Muscle layer of duodenum (tissue), 2 donors: ENCODE results near the gene TMEM151A.

Source experiments
- H3K27ac ChIP-seq: one replicate; pipeline ENCODE4 v1.7.0; 2013; ENCODE audit warnings: mild to moderate bottlenecking, low read length
- H3K27me3 ChIP-seq: one replicate; pipeline ENCODE4 v1.7.0; 2013; ENCODE audit warnings: low read depth, mild to moderate bottlenecking, control low read depth, low read length
- H3K36me3 ChIP-seq, 2 donors: one replicate each; pipeline ENCODE4 v1.7.0; 2013; ENCODE audit warnings: low read length in 2 of 2, control low read depth in 1 of 2, mild to moderate bottlenecking in 1 of 2; ENCODE audit not compliant: insufficient read depth in 2 of 2, control insufficient read depth in 1 of 2
- H3K4me1 ChIP-seq, 2 donors: one replicate each; pipeline ENCODE4 v1.7.0; 2013; ENCODE audit warnings: low read length in 2 of 2, mild to moderate bottlenecking in 2 of 2, control low read depth in 1 of 2, moderate library complexity in 1 of 2; ENCODE audit not compliant: insufficient read depth in 2 of 2, control insufficient read depth in 1 of 2
- H3K4me3 ChIP-seq, 2 donors: one replicate each; pipeline ENCODE4 v1.7.0; 2013; ENCODE audit warnings: low read length in 2 of 2, low read depth in 1 of 2, mild to moderate bottlenecking in 1 of 2
- H3K9me3 ChIP-seq, 2 donors: one replicate each; pipeline ENCODE4 v1.7.0; 2013; ENCODE audit warnings: low read length in 2 of 2, control low read depth in 1 of 2, mild to moderate bottlenecking in 1 of 2; ENCODE audit not compliant: control insufficient read depth in 1 of 2
- donor health status: healthy.

The TMEM151A gene

GRCh38 chr11:66337103-66337899 is 45.6 kb downstream of the TMEM151A start:
- H3K9me3 ChIP-seq: no peaks in the 10 kb centered on the region
- no peaks in the 10 kb centered on the region for H3K27me3 ChIP-seq
- H3K36me3 ChIP-seq: peaks cover 38 to 63% of the 10 kb centered on the region in 2 donors
- H3K4me1 ChIP-seq: peaks cover 6 to 21% of the 10 kb centered on the region in 2 donors
- H3K27ac ChIP-seq: peak overlapping the region; percentile 56
- H3K4me3 ChIP-seq: no peak overlapping the region

- Histone ChIP-seq H3K4me1 (peaks cover 6 to 28% of the 10 kb centered on the region in 2 donors), H3K27ac (no peak overlapping the region), H3K36me3 (peaks cover 33 to 55% of the 10 kb centered on the region in 2 donors)
Measured at GRCh38 chr11:66338276-66339161, 46.8 kb downstream of the TMEM151A start.

GRCh38 chr11:66339162-66339675 is 47.5 kb downstream of the TMEM151A start:
- Histone ChIP-seq H3K36me3 (peaks cover 33 to 51% of the 10 kb centered on the region in 2 donors), H3K9me3 (no peaks in the 10 kb centered on the region), H3K27ac (no peak overlapping the region), H3K27me3 (no peaks in the 10 kb centered on the region), H3K4me3 (no peak overlapping the region), H3K4me1 (peaks cover 13 to 35% of the 10 kb centered on the region in 2 donors)

More at GRCh38 chr11:66338276-66339161, 46.8 kb downstream of the TMEM151A start:
- H3K9me3 ChIP-seq: no peaks in the 10 kb centered on the region
- no peaks in the 10 kb centered on the region for H3K27me3 ChIP-seq
- H3K4me3 ChIP-seq: no peak overlapping the region

DNA sequence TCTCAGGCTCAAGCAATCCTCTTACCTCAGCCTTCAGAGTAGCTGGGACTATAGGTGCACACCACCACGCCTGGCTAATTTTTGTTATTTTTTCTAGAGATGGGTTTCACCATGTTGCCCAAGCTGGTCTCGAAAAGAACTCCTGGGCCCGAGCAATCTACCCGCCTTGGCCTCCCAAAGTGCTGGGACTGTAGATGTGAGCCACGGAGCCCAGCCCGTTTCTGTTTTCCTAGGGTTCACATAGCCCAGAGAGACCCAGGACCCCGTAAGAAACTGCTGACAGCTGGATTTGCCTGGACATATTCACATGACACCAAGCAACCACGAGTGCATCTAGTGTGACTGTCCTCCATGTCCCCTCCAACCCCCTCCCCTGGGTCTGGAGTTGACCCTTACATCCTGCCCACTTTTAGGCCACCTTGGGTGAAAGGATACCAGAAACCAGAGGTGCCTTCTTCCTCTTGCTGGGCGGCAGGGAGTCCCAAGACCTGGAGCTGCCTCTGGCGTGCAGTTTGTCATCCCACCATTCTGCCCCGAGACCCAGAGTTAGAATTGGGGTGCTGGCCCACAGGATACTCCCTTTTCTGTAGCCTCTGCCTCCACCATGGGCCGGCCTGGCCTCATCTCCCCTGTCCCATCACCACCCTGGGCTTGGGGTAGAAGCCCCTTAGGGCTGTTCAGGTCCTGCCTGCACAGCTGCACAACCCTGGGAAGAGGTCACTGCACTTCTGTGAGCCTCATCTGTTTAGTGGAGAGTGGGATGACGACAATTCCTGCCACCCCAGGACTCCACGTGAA is 48.2 kb downstream of the TMEM151A start:
- H3K36me3 ChIP-seq: peaks cover 33 to 51% of the 10 kb centered on the region in 2 donors

DNA sequence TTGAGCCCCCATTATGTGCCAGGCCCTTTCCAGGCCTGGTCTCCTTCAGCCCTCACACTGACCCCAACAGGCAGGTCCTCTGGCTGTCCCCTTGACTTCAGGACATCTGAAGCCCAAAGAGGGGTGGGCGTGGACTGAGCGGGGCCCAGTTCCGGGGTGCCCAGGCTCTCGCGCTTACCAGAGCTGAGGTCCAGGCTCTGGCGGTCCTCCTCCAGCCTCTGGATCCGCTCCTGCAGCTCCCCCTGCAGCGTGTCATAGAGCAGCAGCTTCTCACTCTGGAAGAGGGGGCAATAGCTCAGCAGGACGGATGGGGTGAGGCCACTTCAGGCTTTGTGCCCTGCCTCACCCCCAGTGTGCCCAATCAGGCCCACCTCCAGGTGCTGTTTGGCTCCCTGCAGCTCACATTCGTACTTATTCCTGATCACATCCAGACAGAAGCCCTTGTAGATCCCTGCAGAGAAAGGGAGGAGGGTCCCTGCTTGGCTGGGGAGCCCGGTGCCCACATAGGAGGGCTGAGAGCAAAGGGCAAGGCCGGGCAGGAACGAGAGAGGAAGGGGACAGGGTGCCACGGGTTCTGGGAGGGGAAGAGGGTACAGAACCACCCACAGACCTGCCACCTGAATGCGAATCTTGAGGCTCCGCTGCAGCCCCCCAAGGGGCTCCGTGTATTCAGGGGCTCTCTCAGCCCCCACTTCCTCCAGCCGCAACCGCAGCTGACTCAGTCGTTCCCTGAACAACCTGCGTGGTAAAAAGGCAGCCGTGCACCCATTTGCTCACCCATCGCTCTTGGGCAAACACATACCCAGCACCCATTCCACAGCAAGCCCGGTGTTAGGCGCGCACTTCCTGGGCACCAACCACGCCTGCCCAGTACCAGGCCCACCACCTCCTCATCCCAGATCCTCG is 49.2 kb downstream of the TMEM151A start:
- no peak overlapping the region for H3K4me3 ChIP-seq
- peaks cover 22 to 39% of the 10 kb centered on the region in 2 donors for H3K4me1 ChIP-seq
- no peaks in the 10 kb centered on the region for H3K27me3 ChIP-seq
- no peak overlapping the region for H3K27ac ChIP-seq
- peaks cover 33 to 51% of the 10 kb centered on the region in 2 donors for H3K36me3 ChIP-seq
- H3K9me3 ChIP-seq: no peaks in the 10 kb centered on the region

More for the DNA sequence above, 48.2 kb downstream of the TMEM151A start:
- no peak overlapping the region for H3K4me3 ChIP-seq
- H3K9me3 ChIP-seq: no peaks in the 10 kb centered on the region
- H3K27me3 ChIP-seq: no peaks in the 10 kb centered on the region
- no peak overlapping the region for H3K27ac ChIP-seq
- H3K4me1 ChIP-seq: peaks cover 16 to 38% of the 10 kb centered on the region in 2 donors

DNA sequence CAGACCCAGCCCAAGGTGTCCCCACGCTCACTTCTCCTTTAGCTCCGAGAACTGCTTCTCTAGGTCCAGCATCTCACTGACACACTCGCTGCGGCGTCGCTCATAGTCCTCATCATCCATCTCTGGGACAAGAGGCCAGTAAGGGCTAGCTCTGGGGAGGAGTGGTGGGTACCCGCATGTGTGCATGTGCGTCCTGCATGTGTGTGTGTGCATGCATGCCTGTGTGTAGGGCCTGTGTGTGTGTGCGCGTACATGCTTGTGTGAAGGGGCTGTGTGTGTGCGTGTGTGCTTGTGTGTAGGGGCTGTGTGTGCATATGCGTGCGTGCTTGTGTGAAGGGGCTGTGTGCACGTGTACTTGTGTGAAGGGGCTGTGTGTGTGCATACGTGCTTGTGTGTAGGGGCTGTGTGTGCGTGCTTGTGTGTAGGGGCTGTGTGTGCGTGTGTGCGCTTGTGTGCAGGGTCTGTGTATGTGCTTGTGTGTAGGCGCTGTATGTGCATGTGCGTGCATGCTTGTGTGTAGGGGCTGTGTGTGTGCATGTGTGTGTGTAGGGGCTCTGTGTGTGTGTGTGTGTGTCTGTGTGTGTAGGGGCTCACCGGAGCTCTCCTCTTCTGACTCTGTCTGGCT is 49.9 kb downstream of the TMEM151A start:
- Histone ChIP-seq H3K36me3 (peaks cover 33 to 51% of the 10 kb centered on the region in 2 donors), H3K27ac (no peak overlapping the region), H3K4me3 (no peak overlapping the region), H3K27me3 (no peaks in the 10 kb centered on the region), H3K9me3 (no peaks in the 10 kb centered on the region), H3K4me1 (peaks cover 26 to 39% of the 10 kb centered on the region in 2 donors)

DNA sequence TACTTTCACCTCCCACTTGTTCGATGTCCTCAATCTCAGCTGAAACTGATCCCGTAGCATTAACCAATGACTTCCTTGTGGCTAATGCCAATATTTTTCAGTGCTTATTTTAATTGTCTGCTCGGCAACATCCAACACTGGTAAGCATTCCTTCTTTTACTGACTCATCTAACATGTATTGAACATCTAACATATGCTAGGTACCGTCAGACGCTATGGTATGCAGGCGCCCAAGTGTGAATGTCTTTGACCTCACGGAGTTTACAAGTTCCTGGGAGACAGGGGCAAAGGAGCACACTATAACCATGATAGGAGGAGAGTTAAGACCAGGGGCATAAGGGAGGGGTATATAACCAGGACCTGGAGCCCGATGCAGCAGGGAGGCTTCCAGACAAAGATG is 51.5 kb downstream of the TMEM151A start:
- Histone ChIP-seq H3K4me3 (no peak overlapping the region), H3K36me3 (peaks cover 33 to 43% of the 10 kb centered on the region in 2 donors), H3K27ac (no peak overlapping the region), H3K9me3 (no peaks in the 10 kb centered on the region), H3K4me1 (peaks cover 23 to 40% of the 10 kb centered on the region in 2 donors), H3K27me3 (no peaks in the 10 kb centered on the region)

DNA sequence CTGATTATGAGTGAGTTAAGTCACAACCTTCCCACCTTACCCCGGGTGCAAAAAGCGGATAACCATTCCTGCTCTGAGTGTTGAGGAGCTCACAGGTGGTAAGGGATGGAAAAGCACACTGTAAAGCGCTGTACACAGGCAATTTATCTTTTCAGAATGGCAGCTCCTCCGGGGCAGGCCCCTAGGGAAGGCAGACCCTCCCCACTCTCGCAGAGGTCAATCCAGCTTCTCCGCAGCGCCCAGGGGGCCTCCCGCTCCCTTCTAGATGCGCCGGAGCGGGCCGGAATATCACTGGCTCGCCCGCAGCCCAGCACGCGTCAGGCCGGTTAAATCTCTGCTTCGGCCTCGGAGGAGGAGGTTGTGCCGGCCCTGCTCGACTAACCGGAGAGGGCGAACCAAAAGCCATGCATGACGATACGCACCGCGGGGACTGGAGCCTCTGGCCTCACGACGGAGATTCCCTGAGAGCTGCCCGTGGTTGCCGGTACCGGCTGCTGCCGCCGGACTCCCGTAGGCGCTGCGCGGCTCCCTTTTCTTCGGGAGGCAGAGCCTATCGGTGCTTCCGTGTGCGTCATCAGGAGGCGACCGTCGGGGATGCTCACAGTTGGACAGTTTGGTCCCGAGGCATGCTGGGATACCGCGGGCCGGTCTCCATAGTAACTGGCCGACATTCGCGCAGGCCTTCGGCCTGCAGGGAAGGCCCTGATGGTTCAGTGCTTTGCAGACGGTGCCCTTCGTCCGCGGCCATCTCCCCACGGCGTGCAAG is 53.0 kb downstream of the TMEM151A start, which contains the start of gene BRMS1:
Gene BRMS1, minus strand, starts transcription at position 555 of the 766 bp plus-strand sequence. CDS start 2,870 bp downstream, outside the sequence.
- Histone ChIP-seq H3K4me3 (peak within 1 kb of the TSS; percentile 89 to 93), H3K27ac (peak within 1 kb of the TSS; percentile 70), H3K9me3 (no peaks in the 10 kb centered on the region), H3K36me3 (peaks cover 24 to 28% of the 10 kb centered on the region in 2 donors), H3K4me1 (peaks cover 23 to 42% of the 10 kb centered on the region in 2 donors), H3K27me3 (no peaks in the 10 kb centered on the region)

- Histone ChIP-seq H3K36me3 (peaks cover 18 to 22% of the 10 kb centered on the region in 2 donors), H3K27me3 (no peaks in the 10 kb centered on the region), H3K4me1 (peaks cover 23 to 42% of the 10 kb centered on the region in 2 donors), H3K9me3 (no peaks in the 10 kb centered on the region), H3K4me3 (peak overlapping the region; percentile 89 to 93), H3K27ac (peak overlapping the region; percentile 70)
Measured at GRCh38 chr11:66345316-66345649, 53.6 kb downstream of the TMEM151A start.
